Activated CD4-positive, CD25-positive, alpha-beta regulatory T cell treated with anti-CD3 and anti-CD28 coated beads, Interleukin-2, amount 50 U/mL, for 72 hours (primary cell): ENCODE results near the gene KLHL5.

Experiments used
- DNase-seq: peaks from one replicate; pipeline ENCODE4 v3.0.0; 2021

The KLHL5 gene

GRCh38 chr4:39044956-39045826 lies 16.8 kb upstream of the KLHL5 start:
- no peak for DNase-seq

- DNase-seq = no peak
These were observed 16.2 kb upstream of the KLHL5 start for GRCh38 chr4:39045827-39046221.

GRCh38 chr4:39046249-39046648 lies 15.8 kb upstream of the KLHL5 start:
- no peak for DNase-seq

- DNase-seq = no peak
These were observed 14.4 kb upstream of the KLHL5 start for GRCh38 chr4:39047681-39048080.

- no peak for DNase-seq
These were observed 13.7 kb upstream of the KLHL5 start for GRCh38 chr4:39048311-39048710.

GRCh38 chr4:39050590-39050989 lies 11.4 kb upstream of the KLHL5 start:
- DNase-seq = no peak

GRCh38 chr4:39051492-39051891 lies 10.5 kb upstream of the KLHL5 start:
- no peak for DNase-seq

- DNase-seq = no peak
These were observed 8.0 kb upstream of the KLHL5 start for GRCh38 chr4:39053983-39054382.

- DNase-seq = no peak
These were observed 7.5 kb upstream of the KLHL5 start for GRCh38 chr4:39054497-39054896.

GRCh38 chr4:39056023-39056422 lies 6.0 kb upstream of the KLHL5 start:
- DNase-seq = no peak

- DNase-seq = no peak
These were observed 575 bp upstream of the KLHL5 start for GRCh38 chr4:39061457-39061856.

GRCh38 chr4:39062770-39063097 lies 702 bp downstream of the KLHL5 start:
- DNase-seq = no peak

- DNase-seq = no peak
These were observed 1.4 kb downstream of the KLHL5 start for GRCh38 chr4:39063430-39063829.

- DNase-seq = no peak
These were observed 4.3 kb downstream of the KLHL5 start for GRCh38 chr4:39066371-39066770.

GRCh38 chr4:39067031-39067430 lies 5.0 kb downstream of the KLHL5 start:
- no peak for DNase-seq

- no peak for DNase-seq
These were observed 5.4 kb downstream of the KLHL5 start for GRCh38 chr4:39067451-39067850.

- no peak for DNase-seq
These were observed 6.9 kb downstream of the KLHL5 start for GRCh38 chr4:39068907-39069306.

- DNase-seq = no peak
These were observed 16.8 kb downstream of the KLHL5 start for GRCh38 chr4:39078829-39079228.

- DNase-seq = no peak
These were observed 21.1 kb downstream of the KLHL5 start for GRCh38 chr4:39083164-39083563.

GRCh38 chr4:39085891-39086290 lies 23.9 kb downstream of the KLHL5 start:
- DNase-seq = no peak

GRCh38 chr4:39096847-39097246 lies 34.8 kb downstream of the KLHL5 start:
- no peak for DNase-seq

GRCh38 chr4:39097290-39097689 lies 35.3 kb downstream of the KLHL5 start:
- no peak for DNase-seq

GRCh38 chr4:39102297-39102696 lies 40.3 kb downstream of the KLHL5 start:
- no peak for DNase-seq

GRCh38 chr4:39103291-39103690 lies 41.3 kb downstream of the KLHL5 start:
- no peak for DNase-seq

GRCh38 chr4:39104255-39104654 lies 42.2 kb downstream of the KLHL5 start:
- DNase-seq = no peak
